ENCODE data around the gene COL1A2. TPM values are rescaled to one million over a fixed set of nuclear protein-coding genes. Genes with fewer than 3 reads are reported as not detected.
A peak's percentile ranks its signal among the peaks of the same experiment; 100 is the strongest.

The COL1A2 gene
- total RNA-seq, 2 experiments from 2014 or later = 0.28 to 0.33 TPM

GRCh38 chr7:94449151-94449725 lies 54.5 kb downstream of the COL1A2 start:
- H3K27ac Mint-ChIP-seq = no peak overlapping the region
- Histone ChIP-seq H3K9me3 (ENCODE audit: control insufficient read depth in 1 of 2, insufficient read depth in 1 of 2, low read length in 2 of 2) (no peaks in the 10 kb centered on the region), H3K27me3 (ENCODE audit: control insufficient read depth in 1 of 2, insufficient read depth in 2 of 2, low read length in 2 of 2) (peaks cover 0 to 9% of the 10 kb centered on the region in 2 experiments), H3K4me1 (ENCODE audit: insufficient read depth, low read length) (no peaks in the 10 kb centered on the region), H3K4me3 (ENCODE audit: low read length) (no peak overlapping the region), H3K27ac (ENCODE audit: low read depth in 1 of 2, low read length in 2 of 2) (no peak overlapping the region), H3K36me3 (ENCODE audit: insufficient read depth, low read length) (no peaks in the 10 kb centered on the region)
- H3K4me1 Mint-ChIP-seq (ENCODE audit: low read depth) = no peaks in the 10 kb centered on the region
- peaks cover 38% of the 10 kb centered on the region for H3K27me3 Mint-ChIP-seq
- TF ChIP-seq CTCF (IDR thresholded peaks at IDR 0.05) = peak; percentile 68
- H3K36me3 Mint-ChIP-seq (ENCODE audit: low read depth) = no peaks in the 10 kb centered on the region
- intact Hi-C loops (cut with DNase I, micrococcal nuclease) = no loop called here
- ATAC-seq (ENCODE audit: poor library complexity) (peak; percentile 37), DNase-seq (peak in 3 of 14 experiments; percentile 36 to 42 (median 41))
- POLR2A ChIA-PET = interaction anchor here (0.7 kb wide), 2 partner anchors 208 to 1027 kb away, joined by 3 read pairs; no protein-coding TSS in a partner anchor
- H3K4me3 Mint-ChIP-seq = no peak overlapping the region
- no peaks in the 10 kb centered on the region for H3K9me3 Mint-ChIP-seq
- CTCF ChIA-PET = interaction anchor here (0.7 to 2.0 kb wide), 4 partner anchors 33 to 1027 kb away, joined by 3 to 14 read pairs (median 3); no protein-coding TSS in a partner anchor

- ATAC-seq (ENCODE audit: poor library complexity) (no peak), DNase-seq (no peak)
- Histone ChIP-seq H3K27me3 (ENCODE audit: control insufficient read depth in 1 of 2, insufficient read depth in 2 of 2, low read length in 2 of 2) (peaks cover 0 to 9% of the 10 kb centered on the region in 2 experiments), H3K9me3 (ENCODE audit: control insufficient read depth in 1 of 2, insufficient read depth in 1 of 2, low read length in 2 of 2) (no peaks in the 10 kb centered on the region), H3K27ac (ENCODE audit: low read depth in 1 of 2, low read length in 2 of 2) (no peak overlapping the region), H3K4me3 (ENCODE audit: low read length) (no peak overlapping the region), H3K36me3 (ENCODE audit: insufficient read depth, low read length) (no peaks in the 10 kb centered on the region), H3K4me1 (ENCODE audit: insufficient read depth, low read length) (no peaks in the 10 kb centered on the region)
- Mint-ChIP-seq H3K4me1 (ENCODE audit: low read depth) (no peaks in the 10 kb centered on the region), H3K27me3 (peaks cover 31% of the 10 kb centered on the region), H3K9me3 (no peaks in the 10 kb centered on the region), H3K36me3 (ENCODE audit: low read depth) (no peaks in the 10 kb centered on the region), H3K4me3 (no peak overlapping the region), H3K27ac (no peak overlapping the region)
- intact Hi-C loops (cut with DNase I, micrococcal nuclease) = loop anchor here in 1 of 2 experiments (2.0 kb wide), 1 partner anchor 1027 kb away; no protein-coding TSS in a partner anchor
- CTCF ChIA-PET = interaction anchor here (0.7 to 2.0 kb wide), 5 partner anchors 13 to 1027 kb away, joined by 3 to 14 read pairs (median 3); no protein-coding TSS in a partner anchor
- POLR2A ChIA-PET = no interaction called here
- TF ChIP-seq CTCF (IDR thresholded peaks at IDR 0.05) = no peak
Measured at GRCh38 chr7:94450044-94450697, 55.5 kb downstream of the COL1A2 start.

GRCh38 chr7:94451187-94451586 lies 56.5 kb downstream of the COL1A2 start:
- intact Hi-C loops (cut with DNase I, micrococcal nuclease) = loop anchor here in 1 of 2 experiments (2.0 kb wide), 1 partner anchor 1026 kb away; no protein-coding TSS in a partner anchor
- no peaks in the 10 kb centered on the region for H3K9me3 Mint-ChIP-seq
- H3K27me3 Mint-ChIP-seq = peaks cover 24% of the 10 kb centered on the region
- TF ChIP-seq CTCF (IDR thresholded peaks at IDR 0.05) = no peak
- ATAC-seq (ENCODE audit: poor library complexity) = no peak
- Histone ChIP-seq H3K36me3 (ENCODE audit: insufficient read depth, low read length) (no peaks in the 10 kb centered on the region), H3K9me3 (ENCODE audit: control insufficient read depth in 1 of 2, insufficient read depth in 1 of 2, low read length in 2 of 2) (no peaks in the 10 kb centered on the region), H3K4me3 (ENCODE audit: low read length) (no peak overlapping the region), H3K4me1 (ENCODE audit: insufficient read depth, low read length) (no peaks in the 10 kb centered on the region), H3K27ac (ENCODE audit: low read depth in 1 of 2, low read length in 2 of 2) (no peak overlapping the region), H3K27me3 (ENCODE audit: control insufficient read depth in 1 of 2, insufficient read depth in 2 of 2, low read length in 2 of 2) (peaks cover 0 to 9% of the 10 kb centered on the region in 2 experiments)
- no peaks in the 10 kb centered on the region for H3K36me3 Mint-ChIP-seq (ENCODE audit: low read depth)
- no peaks in the 10 kb centered on the region for H3K4me1 Mint-ChIP-seq (ENCODE audit: low read depth)
- ChIA-PET CTCF (interaction anchor here (1.0 kb wide), 1 partner anchor 14 kb away, joined by 3 read pairs; no protein-coding TSS in a partner anchor), POLR2A (no interaction called here)
- H3K27ac Mint-ChIP-seq = no peak overlapping the region
- no peak overlapping the region for H3K4me3 Mint-ChIP-seq
- DNase-seq = no peak

Measured in CD4-positive, alpha-beta T cell (primary cell).